Activated T-helper 1 cell treated with Interleukin-2 at 50 U/mL for 16 hours (primary cell): ENCODE results near the gene ARL8B.
"Not testable (repeated sequence)": the region's sequence is repeated elsewhere in the genome, so short reads cannot be mapped to it uniquely, and the experiment has no call there.

Experiments used
- DNase-seq: peaks from one replicate; pipeline ENCODE4 v3.0.0-alpha.2; 2020; ENCODE audit warnings: low read depth

ARL8B gene

DNA sequence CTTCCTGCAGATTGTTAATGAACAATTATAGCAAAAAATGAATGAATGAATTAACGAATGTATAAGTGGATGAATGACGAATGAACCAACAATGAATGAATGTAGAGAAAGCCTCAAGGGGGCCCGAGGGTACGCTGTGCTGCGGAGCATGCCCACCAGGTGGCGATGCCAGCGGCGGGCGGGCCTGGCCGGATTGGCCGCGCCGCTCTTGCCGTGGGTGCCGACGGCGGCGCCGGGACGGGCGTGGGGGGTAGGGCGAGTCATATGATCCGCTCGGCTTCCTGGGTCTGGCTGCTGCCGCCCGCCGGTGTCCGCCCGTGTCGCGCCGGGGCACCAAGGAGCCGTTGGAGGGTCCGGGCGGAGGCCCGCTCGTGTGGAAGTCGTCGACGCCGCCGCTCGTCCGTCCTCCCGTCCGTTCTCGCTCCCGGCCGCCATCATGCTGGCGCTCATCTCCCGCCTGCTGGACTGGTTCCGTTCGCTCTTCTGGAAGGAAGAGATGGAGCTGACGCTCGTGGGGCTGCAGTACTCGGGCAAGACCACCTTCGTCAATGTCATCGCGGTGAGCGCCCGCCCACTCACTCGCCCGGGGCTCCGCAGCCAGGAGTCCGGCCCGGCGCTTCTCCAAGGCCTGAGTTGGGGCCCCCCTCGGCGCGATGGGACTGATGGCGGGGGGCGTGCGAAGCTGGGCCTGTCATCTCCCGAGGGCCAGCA, at the start of gene ARL8B:
TSS of gene ARL8B (plus strand) at position 263 of the 711 bp plus-strand sequence. CDS start at position 437, 174 bp downstream.
- peak; percentile 89 for DNase-seq

DNA sequence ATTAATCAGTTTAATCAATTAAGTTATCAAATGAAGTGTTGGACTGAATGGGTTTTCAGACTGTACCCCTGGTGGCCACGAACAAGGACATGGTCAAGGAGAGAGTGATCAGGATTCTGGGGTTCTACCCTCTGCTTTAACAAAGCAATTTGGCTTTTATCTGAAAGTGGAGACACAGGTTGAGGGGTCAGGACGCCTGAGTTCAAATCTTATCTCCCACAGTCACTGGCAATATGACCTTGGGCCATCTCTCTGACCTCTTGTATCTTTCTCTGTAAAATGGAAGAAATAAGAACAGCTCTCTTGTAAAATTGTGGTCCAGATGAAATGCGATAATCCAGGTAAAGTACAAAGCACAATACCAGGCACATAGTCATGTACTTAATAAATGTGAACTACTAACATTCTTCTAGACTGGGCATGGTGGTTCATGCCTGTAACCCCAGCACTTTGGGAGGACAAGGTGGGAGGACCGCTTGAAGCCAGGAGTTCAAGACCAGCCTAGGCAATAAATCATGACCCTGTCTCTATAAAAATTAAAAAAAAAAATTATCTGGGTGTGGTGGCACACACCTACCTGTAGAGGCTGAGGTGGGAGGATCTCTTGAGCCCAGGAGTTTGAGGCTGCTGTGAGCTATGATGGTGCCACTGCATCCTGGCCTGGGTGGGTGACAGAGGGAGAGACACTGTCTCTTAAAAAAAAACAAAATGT, 48.6 kb upstream of the ARL8B start:
- DNase-seq = no peak

DNA sequence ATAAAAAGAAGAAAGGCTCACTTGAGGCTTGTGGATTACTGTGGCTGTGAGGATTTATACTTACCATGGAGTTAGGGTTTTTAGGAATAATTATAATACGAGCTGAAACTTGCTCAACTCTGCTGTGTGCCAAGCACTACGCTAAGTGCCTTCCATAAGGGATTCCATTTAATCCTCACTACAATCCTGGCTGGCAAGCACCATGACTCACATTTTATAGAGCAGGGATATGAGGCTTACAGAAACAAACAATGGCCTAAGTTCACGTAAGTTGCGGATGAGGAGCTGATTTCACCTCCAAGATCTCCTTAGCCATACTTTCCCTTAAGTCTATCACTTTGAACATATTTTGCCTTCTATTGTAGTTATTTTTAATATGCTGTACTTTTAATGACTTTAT, 43.9 kb upstream of the ARL8B start:
- DNase-seq = no peak

DNA sequence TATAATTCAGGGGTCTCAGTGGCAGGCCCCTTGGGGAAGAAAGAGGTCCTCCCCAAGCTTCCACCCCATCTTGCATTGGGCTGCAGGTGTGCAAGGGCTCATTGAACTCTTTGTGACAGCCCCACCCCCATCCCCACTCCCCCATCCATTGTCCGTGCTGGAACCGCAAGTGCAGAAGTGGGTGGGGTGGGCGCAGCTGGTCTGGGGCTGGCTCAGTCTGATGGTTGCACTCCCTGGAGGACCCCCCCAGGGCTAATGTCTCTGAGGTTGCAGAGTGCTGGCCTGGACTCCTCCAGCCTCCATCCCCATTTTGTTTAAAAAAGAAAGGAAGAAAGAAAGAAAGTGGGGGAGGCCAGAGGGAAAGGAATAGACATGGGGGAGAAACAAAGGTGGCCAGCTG, 42.3 kb upstream of the ARL8B start:
- DNase-seq = no peak

DNA sequence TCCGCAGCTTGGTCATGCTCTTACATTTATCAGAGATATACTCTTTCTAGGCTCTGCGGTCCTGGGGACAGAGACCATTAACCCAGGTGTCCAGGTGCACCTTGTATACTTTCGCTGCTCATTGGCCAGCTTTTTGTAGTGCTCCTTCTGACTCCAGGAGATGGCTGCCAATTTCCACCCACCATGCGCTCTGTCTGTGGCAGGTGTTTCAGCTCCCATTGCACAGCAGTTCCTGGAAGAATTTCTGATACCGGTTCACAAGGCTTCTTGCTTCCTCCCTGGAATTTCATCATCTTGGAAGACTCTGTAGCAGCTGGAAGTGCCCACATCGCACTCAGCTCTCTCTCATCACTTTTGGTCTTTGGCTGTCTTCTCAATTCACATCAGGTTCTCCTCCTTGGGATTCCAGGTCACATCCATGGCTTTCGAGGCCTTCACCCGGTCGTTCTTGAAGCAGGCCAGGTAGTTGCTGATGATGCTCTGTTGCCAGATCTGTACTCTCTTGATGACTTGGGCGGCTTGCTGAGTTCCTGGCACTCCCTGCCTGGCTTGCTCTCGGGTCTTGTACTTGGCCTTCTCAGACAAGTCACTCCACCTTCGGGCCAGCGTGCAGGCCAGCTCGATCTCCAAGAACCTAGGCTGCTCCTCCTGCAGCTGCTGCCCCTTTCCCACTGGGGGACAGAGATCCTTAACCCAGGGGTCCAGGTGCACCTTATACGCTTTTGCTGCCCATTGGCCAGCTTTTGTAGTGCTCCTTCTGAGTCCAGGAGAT, 41.1 kb upstream of the ARL8B start:
- no peak for DNase-seq

DNA sequence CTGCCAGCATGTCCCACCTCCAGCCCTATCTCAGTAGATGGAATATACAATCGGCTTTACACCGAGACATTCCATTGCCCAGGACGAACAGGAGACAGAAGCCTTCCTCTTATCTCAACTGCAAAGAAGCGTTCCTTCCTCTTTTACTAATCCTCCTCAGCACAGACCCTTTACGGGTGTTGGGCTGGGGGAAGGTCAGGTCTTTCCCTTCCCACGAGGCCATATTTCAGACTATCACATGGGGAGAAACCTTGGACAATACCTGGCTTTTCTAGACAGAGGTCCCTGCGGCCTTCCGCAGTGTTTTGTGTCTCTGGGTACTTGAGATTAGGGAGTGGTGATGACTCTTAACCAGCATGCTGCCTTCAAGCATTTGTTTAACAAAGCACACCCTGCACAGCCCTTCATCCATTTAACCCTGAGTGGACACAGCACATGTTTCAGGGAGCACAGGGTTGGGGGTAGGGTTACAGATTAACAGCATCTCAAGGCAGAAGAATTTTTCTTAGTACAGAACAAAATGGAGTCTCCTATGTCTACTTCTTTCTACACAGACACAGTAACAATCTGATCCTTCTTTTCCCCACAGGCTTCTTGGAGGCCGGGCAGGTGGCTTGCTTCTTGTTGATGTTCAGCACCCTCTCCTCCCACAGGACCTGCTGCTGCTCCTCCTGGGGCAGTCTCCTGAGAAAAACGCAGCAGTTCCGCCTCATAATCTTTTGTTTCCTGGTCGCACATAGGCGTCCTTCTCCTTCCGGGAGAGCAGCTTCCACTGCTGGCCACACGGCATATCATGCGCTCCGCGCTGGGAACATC, 39.9 kb upstream of the ARL8B start:
- DNase-seq = not testable (repeated sequence)

DNA sequence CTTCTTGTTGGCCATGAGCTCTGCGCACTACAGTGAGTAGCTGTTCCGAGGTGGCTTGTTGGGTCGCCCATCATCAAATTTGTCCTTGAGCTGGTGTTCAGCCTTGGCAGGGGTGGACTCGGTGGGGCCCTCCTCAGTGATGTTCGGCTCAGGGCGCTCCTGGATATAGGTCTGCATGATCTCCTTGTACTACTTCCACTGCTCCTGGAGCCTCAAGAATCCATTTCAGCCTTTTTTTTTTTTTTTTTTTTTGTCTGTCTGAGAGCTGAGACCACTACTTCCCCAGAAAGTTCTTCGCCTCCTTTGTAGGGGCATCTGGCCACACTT, 39.3 kb upstream of the ARL8B start:
- no peak for DNase-seq

DNA sequence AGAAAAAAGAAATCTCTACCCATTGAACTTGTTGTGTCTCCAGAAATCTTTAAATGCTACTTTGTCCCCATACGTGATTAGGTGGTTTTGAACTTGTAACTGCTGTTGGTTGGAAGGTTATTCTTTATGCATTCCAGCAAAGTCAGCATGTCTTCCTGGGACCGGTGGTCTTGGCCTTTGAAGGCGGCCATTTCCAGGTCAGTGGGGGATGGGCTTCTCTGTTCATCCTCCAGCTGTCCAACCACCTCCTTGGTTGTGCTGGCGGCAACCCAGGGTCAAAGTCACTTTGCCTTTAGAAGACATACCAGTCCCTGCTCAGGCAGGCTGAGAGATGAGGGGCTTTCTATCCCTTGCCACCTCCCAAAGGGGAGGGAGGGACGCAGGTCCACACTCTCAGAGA, 37.9 kb upstream of the ARL8B start:
- DNase-seq = no peak

DNA sequence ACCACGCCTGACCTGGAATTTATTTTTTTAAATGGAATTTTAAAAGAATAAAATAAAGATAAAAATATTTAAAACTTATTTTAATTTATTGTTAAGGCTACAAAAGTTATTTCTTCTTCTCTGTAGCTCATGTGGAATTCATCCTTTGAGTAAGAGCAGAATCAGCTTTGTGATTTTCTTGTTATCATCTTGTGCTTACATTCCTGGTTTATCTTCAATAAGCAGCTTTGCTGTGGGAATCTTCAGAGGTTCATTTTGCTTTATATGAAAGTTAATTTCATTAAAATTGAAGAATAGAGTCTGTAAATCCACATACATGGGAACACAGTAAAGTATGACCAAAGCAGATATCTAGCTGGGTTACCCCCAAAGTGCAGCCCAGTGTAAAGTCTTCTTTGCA, 35.4 kb upstream of the ARL8B start:
- no peak for DNase-seq

DNA sequence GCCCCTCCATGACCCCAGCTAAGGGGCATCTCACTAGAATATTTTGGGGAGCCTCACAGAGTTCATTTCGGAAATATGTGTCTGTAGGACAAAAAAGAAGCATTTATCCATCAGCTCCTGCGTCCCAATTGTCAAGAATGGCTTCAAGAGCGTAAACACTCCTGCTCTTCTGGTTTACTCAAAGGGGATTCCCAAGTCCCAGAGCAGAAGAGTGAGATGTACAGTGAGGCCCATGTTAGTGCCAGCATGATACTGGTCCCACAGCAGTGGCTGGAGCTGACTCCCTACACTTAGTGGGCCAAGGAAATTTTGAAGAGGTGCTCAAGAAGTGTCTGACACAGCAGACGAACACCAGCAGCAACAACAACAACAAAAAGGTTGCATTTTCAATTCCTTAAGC, 34.9 kb upstream of the ARL8B start:
- DNase-seq = no peak

DNA sequence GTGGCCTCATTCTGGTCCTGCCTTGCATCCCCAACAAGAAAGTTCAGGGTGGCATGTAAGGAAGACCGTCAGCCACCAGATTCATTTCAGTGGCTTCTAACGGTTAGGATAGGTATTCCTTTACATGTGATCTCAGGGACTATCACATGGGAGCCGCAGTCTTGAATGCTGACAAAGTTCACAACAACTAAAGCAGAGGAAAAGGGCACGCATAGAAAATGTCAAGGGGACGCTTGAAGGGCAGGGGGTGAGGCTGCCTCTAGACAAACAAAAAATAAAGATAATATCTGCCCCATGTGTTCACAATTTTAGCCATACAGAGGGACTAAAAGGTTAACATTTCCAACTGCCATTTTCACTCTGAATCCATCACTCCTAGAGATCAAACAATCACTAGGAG, 31.9 kb upstream of the ARL8B start:
- no peak for DNase-seq

DNA sequence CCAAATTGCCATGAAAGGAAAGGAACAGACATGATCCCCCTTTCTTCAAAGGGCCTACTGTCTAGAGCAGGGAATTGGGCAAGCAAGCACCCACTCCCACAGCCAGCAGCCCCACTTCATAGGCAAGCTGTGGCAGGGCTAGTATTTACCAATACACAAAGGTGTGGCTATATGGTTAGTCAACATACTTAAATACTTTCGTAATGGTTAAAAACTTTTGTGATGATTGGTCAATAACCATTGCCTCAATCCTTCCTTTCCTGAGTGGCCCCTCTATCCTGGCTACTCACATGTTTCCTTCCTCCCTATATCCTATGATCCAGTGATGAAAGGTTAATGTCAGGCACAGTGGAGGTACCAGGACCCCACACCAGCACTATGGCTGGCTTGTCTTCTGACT, 30.1 kb upstream of the ARL8B start:
- no peak for DNase-seq

DNA sequence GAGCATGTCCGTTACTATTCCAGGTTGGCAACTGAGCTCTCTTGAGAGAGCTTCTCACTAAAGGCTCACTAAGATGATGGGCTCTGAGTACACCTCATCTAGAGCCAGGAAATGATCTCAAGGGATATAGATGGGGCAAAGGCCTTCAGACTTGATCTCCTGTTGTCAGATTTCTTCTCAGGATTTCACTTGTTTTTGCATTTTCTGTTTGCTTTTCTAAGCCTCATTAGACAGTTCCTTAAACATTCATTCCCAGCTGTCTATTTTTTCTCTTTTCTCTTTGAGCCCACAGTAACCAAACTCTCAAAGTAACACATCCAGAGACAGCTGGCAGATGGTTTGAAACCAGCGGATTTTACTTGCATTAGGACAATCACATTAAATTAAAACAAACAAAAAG, 28.4 kb upstream of the ARL8B start:
- no peak for DNase-seq

DNA sequence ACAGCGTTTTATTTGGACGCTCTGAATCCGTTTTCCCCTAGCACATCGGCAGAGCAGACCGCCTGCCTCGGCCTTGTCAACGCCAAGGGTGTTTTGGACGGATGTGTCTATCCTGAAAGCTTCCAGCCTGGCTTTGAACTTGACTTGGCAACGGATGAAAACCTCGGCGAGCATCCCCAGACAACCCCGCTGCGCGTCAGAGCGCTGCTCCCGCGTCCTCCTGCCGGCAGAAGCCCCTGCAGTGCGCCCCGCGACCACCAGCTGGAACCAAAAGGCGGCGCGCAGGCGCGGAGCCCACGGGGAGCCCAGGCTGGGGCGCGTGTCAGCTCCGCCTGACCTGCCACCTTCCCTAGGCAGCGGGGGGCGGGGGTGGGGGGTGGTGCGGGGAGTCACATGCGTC, 26.2 kb upstream of the ARL8B start:
- DNase-seq = no peak

DNA sequence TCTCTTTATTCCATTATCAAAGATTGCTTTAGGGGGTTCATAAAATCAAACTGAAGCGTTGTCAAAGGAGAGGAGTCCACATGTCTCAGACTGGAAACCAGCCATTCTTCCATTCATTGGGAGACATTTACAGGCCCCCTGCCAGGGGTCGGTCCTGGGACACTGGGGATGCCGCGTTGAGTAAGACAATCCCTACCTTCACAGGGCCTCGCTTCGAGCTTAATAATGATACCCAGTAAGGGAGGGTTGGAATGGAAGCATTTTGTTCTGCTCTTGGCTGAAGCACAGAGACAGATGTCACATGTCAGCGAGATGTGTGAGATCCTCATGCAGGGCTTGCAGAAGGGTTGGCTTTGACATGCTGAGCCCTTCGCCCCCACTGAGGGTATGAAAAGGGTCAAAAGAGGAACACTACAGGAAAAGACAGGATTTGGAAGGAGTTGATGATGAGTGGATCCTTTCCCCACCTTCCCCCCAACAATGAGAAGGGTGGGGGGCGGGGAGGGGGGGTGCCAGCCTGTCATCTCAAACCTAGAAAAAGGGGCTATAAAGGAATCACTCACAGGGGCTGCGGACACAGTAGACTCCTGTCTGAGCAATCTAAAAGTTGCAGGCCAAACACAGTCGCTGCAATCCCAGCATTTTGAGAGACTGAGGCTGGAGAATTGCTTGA, 25.6 kb upstream of the ARL8B start:
- no peak for DNase-seq

DNA sequence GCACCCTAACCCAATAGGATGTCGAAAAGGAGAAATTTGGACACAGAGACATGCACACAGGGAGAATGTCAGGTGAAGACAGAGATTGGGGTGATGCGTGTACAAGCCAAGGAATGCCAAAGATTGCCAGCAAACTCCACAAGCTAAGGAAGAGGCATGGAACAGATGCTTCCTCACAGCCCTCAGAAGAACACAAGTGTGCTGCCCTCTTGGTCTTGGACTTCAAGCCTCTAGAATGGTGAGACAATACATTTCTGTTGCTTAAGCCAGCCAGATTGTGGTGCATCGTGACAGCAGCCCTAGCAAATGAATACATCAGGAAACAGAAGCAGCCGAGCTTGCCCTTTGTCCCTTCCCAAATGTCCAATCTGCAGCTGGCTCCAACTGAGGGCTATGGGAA, 23.7 kb upstream of the ARL8B start:
- DNase-seq = no peak

DNA sequence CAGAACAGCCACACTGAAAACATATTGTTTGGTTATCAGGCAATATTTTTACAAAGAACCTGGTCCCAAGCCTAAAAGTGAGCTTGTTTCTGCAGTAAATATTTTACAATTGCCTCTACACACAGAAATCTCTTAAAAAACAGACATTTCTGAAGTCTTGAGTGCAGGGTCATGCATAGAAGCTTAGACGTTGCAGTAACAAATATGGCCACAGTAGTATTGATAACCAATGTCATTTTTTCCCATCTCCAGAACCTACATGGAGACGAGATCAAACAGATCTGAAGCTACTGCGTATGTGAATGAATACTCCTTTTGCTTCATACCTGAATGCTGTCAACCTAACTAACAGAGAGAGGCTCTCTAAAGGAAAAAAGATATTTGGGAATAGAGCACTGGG, 19.6 kb upstream of the ARL8B start:
- DNase-seq = no peak

DNA sequence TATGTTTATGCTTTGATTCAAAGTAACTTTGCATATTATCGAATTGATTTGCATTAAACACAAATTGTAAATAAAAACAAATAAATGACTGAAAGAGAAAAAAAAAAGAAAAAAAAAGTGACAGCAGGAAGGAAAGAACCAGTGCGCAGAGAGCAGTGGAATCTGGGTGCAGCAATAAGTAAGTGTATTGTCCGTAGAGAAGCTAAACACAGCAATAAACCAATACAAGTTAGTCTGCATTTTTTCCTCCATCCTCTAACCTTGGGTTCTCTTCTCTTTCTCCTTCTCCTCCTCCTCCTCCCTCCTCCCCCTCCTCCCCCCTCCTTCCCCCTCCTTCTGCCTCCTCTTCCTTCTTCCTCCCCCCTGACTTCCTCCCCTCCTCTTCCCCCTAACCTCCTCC, 18.3 kb upstream of the ARL8B start:
- no peak for DNase-seq

DNA sequence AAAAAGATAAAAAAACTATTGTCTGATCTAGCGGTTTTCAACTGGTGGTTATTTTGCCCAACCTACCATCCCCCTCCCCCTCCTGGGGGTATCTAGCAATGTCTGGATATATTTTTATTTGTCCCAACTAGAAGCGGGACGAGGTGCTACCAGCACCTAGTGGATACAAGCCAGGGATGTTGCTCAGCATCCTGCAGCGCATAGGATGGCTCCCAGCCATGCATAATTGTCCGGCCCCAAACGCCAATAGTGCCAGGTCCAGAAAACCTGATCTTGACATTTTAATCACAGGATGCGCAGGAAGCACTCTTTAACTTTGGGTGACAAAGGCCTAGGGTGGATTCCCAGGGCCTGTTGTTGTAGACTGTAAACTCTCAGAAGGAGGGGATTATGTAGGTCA, 17.0 kb upstream of the ARL8B start:
- no peak for DNase-seq

DNA sequence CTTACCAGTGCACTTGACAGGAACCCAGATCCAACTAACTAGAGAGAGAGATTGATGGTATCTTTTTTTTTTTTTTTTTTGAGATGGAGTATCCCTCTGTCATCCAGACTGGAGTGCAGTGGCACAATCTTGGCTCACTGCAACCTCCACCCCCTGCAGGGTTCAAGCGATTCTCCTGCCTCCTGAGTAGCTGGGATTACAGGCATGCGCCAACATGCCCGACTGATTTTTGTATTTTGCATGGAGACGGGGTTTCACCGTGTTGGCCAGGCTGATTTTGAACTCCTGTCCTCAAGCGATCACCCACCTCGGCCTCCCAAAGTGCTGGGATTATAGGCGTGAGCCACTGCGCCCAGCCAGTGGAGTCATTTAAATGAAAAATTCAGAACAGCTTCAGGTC, 15.7 kb upstream of the ARL8B start:
- DNase-seq = not testable (repeated sequence)

DNA sequence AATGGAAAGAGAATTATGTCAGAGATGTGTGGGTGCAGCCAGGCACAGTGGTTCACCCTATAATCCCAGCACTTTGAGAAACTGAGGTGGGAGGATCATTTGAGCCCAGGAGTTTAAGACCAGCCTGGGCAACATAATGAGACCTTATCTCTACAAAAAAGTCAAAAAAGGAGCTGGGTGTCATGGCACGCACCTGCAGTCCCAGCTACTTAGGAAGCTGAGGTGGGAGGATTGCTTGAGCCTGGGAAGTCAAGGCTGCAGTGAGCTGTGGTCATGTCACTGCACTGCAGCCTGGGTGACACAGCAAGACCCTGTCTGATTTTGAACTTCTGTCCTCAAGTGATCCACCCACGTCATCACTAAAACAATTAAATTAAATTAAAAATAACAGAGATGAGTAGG, 15.2 kb upstream of the ARL8B start:
- not testable (repeated sequence) for DNase-seq

DNA sequence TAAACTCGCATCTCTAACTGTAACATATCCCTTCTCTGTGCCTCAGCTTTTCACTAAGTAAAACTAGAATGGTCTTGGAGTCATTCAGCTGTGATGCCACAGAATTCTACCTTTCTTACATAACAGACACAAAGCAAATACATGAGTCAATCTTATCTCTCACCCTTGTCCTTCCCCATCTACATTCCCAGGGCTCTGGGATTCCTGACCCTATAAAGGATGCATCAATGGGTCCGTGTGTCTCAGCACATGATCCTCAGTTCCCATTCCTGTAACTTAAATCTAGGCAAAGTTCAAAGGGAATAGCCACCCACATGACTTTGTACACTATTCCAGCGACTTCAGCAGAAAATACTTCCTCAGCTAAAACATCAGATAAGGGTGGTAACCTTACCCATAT, 11.8 kb upstream of the ARL8B start:
- no peak for DNase-seq
